ENCODE data around the gene NEO1.

- no peak for TF ChIP-seq CTCF (IDR thresholded peaks at IDR 0.05)
- no peak for TF ChIP-seq POLR2A (IDR thresholded peaks at IDR 0.05)
Measured at GRCh38 chr15:73176598-73176997, 124.3 kb downstream of the NEO1 start.
